ENCODE data around the gene N4BP2.

DNA sequence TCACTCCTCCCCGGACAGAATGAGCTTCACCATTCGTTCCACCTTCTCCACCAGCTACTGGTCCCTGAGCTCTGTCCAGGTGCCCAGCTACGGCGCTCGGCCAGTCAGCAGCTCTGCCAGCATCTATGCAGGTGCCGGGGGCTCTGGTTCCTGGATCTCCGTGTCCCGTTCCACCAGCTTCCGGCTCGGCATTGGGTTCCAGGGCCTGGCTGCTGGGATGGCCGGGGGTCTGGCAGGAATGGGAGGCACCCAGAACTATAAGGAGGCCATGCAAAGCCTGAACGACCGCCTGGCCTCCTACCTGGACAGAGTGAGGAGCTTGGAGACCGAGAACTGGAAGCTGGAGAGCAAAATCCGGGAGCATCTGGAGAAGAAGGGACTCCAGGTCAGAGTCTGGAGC lies 36.4 kb upstream of the N4BP2 start:
- TF ChIP-seq CTCF (IDR thresholded peaks at IDR 0.05; ENCODE audit: low read length): no peak
- TF ChIP-seq EZH2 (optimal IDR thresholded peaks at IDR 0.05; ENCODE audit: low read depth, low read length): no peak
